ENCODE data around the gene HELLS.
"Not testable (repeated sequence)": the region's sequence is repeated elsewhere in the genome, so short reads cannot be mapped to it uniquely, and the experiment has no call there.

Gene HELLS

GRCh38 chr10:94545391-94546048 is at the start of gene HELLS:
Gene HELLS (plus strand): TSS chr10:94545788. CDS start chr10:94545922, 134 bp downstream.
- peak; percentile 90 for DNase-seq

DNA sequence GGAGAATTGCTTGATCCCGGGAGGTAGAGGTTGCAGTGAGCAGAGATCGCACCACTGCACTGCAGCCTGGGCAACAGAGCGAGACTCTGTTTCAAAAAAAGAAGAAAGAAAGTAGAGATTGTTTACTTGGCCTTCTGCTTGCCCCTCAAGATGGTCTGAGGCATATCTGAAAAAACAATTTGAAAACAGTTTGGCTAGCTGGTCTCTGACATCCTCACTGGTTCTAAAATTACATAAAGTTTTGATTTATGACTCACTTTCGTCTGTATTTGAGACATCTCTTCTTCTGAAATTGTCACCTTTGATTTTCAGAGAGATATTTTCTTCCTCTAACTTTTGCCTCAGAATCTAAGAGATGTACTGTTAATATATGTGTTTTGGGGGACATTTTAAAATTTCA is 49.6 kb upstream of the HELLS start:
- DNase-seq = no peak

DNA sequence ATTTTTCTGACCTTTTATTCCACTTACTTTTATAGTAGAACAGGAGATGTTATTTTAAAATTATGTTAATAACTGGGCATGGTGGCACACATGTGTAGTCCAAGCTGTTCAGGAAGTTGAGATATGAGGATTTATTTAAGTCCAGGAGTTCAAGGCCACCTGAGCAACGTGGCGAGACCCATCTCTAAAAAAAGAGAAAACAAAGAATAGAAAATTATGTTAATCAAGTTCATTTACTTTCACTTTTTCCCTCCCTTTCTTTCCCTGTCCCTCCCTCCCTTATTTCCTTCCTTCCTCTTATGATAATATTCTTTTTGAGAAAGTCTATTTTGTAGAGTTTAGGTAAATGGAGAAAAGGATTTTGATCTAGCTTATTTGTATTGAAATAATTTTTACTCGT is 48.9 kb upstream of the HELLS start:
- DNase-seq = no peak

- no peak for DNase-seq
Measured at GRCh38 chr10:94500063-94500462, 45.5 kb upstream of the HELLS start.

- DNase-seq = no peak
Measured at GRCh38 chr10:94521276-94522250, 24.0 kb upstream of the HELLS start.

- DNase-seq = no peak
Measured at GRCh38 chr10:94524146-94524545, 21.4 kb upstream of the HELLS start.

GRCh38 chr10:94524711-94525110 is 20.9 kb upstream of the HELLS start:
- no peak for DNase-seq

DNA sequence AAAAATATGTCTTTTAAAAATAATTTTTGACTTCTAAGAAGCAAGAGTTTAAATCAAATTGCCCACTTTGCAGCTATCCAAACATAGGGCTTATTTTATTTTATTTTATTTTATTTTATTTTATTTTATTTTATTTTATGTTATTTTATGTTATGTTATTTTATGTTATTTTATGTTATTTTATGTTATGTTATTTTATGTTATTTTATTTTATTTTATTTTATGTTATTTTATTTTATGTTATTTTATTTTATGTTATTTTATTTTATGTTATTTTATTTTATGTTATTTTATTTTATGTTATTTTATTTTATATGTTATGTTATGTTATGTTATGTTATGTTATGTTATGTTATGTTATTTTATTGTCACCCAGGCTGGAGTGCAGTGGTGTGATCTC is 14.0 kb upstream of the HELLS start:
- DNase-seq = not testable (repeated sequence)

- no peak for DNase-seq
Measured at GRCh38 chr10:94533027-94533426, 12.6 kb upstream of the HELLS start.

DNA sequence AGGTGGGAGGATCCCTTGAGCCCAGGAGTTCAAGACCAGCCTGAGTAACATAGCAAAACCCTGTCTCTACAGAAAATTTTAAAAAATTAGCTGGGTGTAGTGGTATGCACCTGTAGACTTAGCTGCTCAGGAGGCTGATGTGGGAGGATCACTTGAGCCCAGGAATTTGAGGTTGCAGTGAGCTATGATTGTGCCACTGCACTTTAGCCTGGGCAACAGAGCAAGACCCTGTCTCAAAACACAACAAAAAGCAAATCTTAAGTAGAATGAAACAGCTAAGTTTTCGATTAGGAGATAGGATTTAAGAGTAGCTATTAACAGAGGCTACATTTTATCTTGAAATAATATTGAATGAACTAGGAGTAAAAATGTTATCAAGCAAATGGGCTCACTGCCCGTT is 3.3 kb upstream of the HELLS start:
- DNase-seq = not testable (repeated sequence)

DNA sequence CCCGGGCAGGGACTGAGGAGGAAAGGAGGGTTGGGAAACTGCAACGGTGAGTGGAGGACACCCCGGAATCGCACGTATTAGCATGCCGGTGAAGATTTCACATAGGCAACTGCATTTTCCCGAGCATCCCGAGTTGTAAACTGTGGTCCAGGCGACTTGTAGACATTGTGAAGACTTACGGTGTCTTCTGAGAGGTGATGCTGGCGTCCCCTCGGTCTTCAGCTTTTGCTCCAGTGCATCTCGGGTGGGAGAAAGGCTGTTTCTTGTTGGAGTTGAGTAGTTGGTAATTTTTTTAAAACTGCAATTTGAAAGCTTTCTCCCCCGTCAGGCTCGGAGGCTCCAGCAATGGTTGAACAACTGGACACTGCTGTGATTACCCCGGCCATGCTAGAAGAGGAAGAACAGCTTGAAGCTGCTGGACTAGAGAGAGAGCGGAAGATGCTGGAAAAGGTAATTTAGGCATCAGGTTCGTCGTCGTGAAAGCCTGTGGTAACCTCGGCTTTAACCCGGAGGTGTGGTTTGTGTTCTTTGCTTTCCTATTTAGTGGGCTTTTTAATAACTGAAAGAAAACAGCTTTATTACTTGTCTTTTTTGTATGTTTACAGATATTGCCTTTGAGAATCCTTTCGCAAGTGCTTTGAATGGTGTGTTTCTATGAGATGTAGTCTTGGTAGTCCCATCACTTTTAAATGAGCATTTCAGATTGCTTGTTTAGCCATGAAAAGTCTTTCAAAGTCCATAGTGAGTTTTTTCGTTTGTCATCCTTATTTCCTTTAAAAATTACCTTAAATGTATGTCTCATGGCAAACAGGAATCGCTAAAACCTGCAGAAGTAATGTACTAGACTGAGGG is 687 bp downstream of the HELLS start:
- DNase-seq = no peak

- no peak for DNase-seq
Measured at GRCh38 chr10:94546901-94547185, 1.3 kb downstream of the HELLS start.

GRCh38 chr10:94549221-94549620 is 3.6 kb downstream of the HELLS start:
- no peak for DNase-seq

DNA sequence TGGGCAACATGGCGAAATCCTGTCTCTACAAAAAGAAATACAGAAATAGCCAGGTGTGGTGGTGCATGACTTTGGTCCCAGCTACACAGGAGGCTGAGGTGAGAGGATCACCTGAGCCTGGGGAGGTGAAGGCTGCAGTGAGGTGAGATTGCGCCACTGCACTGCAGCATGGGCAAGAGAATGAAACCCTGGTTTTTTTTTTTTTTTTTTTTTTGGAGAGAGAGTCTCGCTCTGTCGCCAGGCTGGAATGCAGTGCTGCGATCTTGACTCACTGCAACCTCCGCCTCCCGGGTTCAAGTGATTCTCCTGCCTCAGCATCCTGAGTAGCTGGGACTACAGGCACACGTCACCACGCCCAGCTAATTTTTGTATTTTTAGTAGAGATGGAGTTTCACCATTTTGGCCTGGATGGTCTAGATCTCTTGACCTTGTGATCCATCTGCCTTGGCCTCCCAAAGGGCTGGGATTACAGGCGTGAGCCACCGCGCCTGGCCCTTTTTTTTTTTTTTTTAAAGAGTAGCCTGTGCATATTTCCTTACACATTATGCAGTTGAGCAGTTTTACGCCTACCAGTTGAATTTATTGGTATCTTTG is 22.2 kb downstream of the HELLS start:
- DNase-seq = not testable (repeated sequence)

DNA sequence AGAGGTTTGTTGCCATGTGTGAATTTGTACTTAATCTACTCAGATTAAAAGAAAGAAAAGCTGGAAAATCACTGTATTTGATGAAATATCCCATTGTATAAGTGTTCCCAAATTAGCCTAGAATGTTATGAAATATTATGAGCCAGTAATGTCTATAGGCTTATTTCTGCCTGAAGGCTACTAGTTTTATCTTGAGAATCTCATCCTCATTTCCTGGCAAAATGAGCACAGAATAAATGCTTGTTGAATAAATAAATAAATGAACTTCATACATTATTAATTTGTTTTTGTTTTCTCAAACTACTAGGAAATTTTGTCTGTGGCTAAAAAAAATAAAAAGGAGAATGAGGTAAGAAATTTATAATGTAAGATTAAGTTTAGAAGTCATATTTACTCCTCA is 25.5 kb downstream of the HELLS start:
- DNase-seq = no peak

GRCh38 chr10:94571528-94571927 is 25.9 kb downstream of the HELLS start:
- no peak for DNase-seq

GRCh38 chr10:94578790-94579189 is 33.2 kb downstream of the HELLS start:
- DNase-seq = no peak

GRCh38 chr10:94583124-94583523 is 37.5 kb downstream of the HELLS start:
- DNase-seq = no peak

DNA sequence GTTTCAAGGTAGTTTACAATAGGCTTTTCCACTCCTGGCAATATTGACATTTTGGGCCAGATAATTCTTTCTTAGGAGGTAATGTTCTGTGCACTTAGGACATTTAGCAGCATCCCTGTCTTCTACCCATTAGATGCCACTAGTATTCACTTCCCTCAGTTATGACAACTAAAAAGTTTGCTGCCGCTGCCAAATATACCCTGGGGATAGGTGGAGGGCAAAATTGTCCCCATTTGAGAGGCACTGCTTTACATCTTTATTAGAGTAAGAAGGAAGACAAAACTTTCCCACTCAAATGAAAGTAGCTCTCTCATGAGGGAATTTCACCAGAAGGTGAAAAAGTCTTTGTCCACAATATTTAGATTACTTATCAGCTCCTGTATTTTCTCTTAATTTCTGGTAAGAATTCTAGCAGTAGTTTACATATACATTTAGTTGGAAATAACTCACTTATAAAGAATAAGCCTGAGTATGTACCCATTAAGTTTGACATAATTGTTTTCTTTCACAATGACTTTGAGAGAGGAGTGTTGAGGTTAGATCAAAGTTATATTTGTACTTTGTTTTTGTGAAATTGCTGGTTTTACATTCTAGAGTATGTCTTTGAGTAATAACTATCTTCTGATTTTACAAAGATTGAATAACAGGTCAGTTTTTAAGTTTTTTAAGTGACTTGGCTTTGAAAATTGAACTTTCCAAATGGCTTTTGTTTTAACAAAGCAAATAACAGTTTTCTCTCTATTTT is 46.0 kb downstream of the HELLS start:
- DNase-seq = no peak

DNA sequence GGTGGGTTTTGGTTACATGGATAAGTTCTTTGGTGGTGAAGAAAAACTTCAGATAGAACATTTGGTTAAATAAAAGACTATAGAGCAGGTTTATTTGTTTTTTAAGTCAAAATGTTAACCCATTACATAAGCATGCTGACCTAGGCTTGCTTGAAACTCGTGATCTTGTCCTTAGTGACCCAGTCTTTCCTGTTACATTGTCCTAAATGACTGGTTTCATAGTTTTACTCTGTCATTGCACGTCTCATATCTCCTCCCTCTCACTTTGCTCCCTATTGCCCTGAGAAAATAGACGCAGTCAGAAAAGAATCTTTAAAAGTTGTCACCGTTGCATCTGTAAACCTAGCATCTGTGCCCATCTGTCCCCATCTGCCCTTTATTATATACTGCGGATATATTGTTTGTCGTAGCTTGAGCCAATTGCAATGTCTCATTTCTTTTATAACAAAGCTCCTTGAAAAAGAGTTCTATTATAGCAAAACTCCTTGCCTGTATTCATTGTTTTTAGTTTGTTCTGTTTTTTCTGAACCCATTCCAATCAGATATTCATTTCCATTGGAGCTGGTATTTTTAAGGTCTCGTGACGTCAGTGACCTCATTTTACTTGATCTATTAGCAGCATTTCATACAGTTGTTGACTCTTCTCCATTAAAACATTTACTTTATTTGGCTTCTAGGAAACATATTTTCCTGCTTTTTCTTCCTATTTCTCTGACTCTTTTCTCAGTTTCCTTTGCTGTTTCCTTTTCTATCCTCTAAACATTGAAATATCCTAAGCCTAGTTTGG is 57.3 kb downstream of the HELLS start:
- DNase-seq = no peak

DNA sequence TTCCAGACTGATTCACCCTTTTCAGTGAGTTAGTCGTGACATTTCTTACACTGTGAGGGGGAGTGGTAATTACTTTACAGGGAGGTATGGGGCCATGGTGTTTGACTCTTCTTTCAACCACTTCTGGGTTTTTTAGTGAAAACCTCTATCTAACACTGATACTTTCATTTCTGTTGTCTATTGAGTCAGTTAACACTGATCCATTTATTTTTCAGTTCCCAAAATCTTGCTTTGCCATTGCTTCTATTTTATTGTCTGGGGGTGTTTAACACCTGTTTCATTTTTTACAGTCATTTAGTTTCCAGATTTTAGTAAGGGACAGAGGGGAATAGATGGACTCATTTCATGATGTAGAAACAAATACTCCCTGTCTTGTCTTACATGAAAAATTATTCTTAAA is 61.5 kb downstream of the HELLS start:
- no peak for DNase-seq

All from NCI-H1436 (cell line).